ENCODE results near the gene RRAGD.

The RRAGD gene

GRCh38 chr6:89375427-89376267, 36.4 kb downstream of the RRAGD start:
- peak; percentile 54 for DNase-seq

DNA sequence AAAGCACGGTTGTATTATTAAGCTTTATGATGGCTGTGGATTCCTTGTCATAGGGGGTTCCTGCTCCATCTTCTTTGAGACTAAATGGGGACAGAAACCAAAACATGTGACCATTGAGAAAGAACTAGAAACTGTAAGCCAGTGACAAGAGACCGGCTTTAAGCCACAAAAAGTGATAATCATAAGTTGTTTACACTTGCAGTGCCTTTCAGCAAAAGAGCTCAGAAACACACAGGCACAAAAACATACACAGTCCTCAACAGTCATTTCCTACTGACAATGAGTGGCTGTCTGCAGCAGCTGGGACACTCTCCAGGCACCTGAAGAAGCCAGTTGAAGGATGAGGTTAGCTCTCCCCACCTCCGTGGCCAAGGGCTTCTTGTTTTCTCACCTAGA, 39.6 kb downstream of the RRAGD start:
- DNase-seq = no peak

DNA sequence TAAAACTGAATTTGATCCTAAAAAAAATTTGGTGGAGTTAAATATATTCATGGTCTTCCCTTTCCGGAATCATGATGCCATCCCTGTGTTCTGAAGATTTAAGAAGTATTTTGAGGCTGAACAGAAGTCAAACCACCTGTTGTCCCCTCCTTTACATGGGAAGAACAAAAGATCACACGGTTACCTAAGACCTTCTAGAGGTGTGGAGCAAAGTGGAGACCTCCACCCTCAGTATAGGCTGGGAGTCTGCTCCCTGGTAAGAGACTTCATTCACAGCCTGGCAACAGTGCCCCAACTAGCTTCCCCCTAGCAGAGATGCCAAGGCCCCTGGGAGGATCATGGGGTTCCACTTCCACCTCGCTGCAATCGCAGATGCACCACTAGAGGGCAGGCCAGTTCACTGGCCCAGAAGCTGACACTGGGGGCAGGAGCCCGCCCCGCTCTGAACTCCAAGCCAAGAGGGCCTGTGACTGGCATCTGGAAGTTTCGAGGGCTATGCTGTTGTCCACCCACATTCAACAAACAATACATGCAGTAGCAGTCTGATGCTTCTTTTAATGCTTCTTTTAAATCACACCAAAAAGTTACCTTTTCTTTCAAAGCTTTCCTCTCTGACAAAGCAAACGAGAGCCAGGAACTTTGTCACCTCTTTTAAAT, 40.1 kb downstream of the RRAGD start:
- peak; percentile 67 for DNase-seq

DNA sequence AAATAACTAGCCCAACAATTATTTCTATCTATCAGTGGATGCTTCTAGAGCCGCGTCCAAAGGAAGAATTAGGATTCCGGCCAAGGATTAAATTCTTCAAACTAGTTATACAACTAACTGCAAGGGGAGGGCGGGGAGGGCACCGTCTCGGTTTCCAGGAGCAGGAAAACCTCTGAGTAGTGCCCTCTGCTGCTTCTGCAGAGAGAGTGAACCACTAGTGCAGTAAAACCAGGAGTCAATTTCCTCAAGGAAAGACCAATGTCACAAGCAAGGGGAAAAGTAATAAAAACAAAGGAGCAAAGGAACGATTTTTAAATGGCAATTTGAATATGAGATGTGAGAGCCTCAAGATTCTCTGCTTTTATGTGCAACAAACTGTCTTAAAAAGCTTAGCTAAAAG, 43.1 kb downstream of the RRAGD start:
- no peak for DNase-seq

- peak; percentile 23 for DNase-seq
These were observed 44.0 kb downstream of the RRAGD start for GRCh38 chr6:89368107-89368506.

DNA sequence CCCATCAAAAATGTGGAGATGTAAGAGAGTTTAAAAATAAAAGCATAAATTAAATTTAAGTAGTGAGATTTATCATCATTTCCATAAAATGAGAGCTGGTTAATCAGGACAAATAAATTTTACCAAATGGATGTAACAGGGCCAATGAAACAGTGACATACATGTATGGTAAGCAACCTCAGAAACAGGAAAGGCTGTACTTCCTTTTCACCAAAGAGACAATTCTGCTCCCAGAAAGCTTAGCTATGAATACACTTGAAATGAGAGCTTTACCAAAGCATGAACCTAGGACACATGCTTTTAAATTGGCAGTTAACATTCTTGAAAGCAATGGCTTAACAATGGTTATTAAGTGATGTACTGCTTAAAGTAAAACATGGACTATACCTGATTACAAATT, 47.5 kb downstream of the RRAGD start:
- DNase-seq = no peak

GRCh38 chr6:89361171-89361570, 50.9 kb downstream of the RRAGD start:
- no peak for DNase-seq

DNA sequence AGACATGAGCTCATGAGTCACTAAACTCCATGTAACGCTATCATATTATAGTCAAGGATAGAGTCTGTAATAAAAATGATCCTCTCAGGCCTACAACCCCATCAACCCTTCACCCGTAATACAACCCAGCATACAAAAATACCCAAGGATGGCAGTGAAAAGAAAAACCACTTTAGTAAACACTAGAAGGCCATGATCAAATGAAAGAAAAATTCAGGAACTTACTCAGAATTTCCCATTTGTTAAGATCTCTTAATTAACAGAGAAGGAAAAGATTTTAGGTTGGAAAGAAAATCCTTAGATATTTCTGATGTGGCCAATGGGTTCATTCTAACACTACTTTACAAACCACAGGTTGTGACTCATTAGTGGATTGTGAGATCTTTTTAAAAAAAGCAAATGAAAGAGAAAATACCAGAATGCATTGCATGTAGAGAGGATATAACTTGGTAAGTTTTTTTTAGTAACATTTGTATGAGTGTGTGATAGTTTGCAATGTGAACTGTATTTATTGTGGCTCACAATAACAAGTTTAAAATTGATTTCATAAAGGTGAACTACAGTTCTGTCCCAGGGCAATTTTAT, 51.6 kb downstream of the RRAGD start:
- DNase-seq = no peak

DNA sequence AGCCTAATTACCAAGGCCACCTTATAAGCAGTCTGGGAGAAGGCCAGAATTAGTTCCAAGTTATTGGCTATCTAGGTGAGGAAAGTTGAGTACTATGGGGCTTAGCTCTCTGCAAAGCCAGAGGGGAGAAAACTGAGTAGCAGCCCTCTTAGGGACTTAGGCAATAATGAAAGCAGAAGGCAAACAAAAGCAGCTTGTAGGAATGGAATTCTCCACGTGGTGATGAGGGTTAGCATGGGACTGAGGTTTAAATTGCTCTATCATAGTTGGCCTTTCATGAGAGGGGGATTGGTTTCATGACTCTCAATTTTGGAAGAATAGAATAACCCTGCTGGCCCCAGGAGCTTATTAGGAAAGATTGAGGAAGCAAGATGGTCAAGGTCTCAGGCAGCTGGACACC, 52.5 kb downstream of the RRAGD start:
- DNase-seq = no peak

- no peak for DNase-seq
These were observed 54.7 kb downstream of the RRAGD start for GRCh38 chr6:89357390-89357789.

GRCh38 chr6:89356642-89357170, 55.4 kb downstream of the RRAGD start:
- DNase-seq = no peak

- no peak for DNase-seq
These were observed 56.4 kb downstream of the RRAGD start for GRCh38 chr6:89355511-89356194.

GRCh38 chr6:89353702-89354392, 58.2 kb downstream of the RRAGD start:
- DNase-seq = no peak

- DNase-seq = no peak
These were observed 58.9 kb downstream of the RRAGD start for GRCh38 chr6:89353118-89353556.

DNA sequence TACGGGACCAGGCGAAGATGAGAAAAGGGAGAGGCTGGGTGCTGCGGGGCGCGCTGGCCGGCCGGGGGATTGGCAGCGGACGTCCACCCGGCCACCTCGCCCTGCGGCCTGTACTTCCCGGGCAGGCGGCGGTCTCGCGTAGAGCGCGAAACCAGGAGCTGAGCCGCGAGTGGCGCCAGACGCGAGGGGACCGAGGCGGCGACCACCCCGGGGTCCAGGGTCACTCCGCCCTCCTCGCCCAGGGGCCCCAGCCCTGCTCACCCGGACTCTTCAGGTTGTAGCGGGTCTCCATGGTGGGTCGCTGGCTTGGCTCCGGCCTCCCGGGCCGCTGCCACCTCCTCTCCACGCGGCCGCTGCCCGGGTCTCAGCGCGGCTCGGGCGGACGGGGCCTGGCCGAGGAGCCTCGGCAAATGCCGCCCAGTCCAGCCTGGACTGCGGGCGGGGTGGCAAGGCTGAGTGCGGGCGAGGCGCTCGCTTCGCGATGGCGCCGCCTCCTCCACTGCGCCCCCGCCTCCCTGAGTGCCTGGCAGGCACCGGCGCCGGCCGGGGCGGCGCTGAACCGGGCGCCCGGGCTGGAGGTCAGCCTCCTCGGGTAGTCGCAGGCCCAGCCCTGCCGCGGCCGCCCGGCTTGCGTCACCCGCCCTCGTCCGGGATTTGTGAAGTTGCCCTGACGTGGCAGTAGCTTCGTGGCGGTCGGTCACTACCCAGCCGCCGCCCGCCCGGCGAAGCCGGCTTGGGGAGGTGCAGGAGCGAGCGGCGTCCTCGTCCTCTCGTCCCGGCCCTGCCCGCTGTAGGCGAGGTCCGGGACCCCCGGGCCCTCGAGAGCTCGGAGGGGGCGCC, 59.6 kb downstream of the RRAGD start, which contains the start of gene UBE2J1:
UBE2J1 (minus strand) TSS at position 445 of the 840 bp plus-strand sequence; CDS start at position 292, 153 bp downstream.
- DNase-seq = peak; percentile 70

DNA sequence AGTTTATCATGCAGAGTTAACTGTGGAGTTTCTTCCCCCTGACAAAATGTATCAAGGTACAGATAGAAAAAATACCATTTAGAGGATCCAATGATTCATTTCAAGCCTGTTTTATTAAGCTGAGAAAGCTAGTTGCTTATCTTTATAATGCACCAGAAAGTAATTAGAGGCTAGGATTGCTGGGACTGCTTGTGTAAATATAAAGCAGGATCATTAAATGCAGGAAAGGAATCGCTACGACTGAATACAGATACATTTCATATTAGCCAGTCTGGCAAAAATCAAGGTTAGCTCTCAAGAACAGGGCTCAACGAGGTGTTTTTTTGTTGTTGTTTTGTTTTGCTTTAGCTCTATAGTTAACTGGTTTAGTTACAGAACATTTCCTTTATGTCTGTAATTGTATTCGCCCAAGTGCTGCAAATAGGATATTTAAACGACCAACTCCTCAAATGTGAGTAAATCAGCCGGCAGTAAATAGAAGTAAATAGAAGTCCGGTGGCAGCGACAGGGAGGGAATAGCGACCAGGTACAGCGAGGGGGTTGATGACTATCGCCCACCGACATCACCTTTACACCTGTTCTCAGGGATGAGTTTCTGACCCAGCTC, 60.3 kb downstream of the RRAGD start:
- no peak for DNase-seq

DNA sequence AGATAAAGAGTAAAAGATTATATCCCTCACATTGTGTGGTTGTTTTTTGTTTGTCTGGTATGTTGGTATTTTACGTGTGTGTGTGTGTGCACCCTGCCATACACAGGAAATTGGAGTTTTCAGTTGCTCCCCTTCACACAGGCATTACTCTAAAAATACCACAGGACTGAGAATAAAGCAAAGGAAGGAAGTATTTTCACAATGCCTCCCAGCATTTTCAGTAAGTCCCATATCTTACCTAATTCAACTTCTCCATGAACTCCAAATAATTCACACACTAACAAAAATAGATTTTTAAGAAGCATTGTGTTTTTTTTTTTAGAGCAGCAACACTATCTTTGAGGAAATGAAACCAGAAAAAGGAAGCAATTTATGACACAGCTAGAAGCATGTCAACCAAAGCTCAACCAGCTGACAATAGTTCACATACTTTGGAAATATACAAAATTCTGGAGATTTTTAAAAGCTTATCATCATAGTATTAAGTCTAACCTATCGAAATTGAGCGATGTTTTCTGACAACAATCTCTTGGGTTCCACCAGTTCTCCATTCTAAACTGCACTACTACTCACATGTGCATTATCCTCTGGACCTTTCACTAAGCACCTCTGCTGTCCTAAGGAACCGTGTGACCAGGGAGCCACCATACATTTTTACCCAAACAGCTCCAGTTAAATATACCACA, 61.6 kb downstream of the RRAGD start:
- DNase-seq = no peak

- no peak for DNase-seq
These were observed 63.7 kb downstream of the RRAGD start for GRCh38 chr6:89348372-89348771.

- no peak for DNase-seq
These were observed 64.2 kb downstream of the RRAGD start for GRCh38 chr6:89347825-89348224.

GRCh38 chr6:89346433-89346832, 65.6 kb downstream of the RRAGD start:
- no peak for DNase-seq
